HG02970 (cell line): ENCODE results near the gene ONECUT2.
"Not testable (repeated sequence)": the region's sequence is repeated elsewhere in the genome, so short reads cannot be mapped to it uniquely, and the experiment has no call there.

Experiments used
- ATAC-seq: cut with Tn5 transposase; IDR thresholded peaks from one replicate; pipeline ENCODE4 v1.9.1; 2021; ENCODE audit warnings: mild to moderate bottlenecking, moderate library complexity, moderate number of reproducible peaks; ENCODE audit not compliant: unreplicated experiment, low FRiP score

Gene ONECUT2

GRCh38 chr18:57519668-57520424 lies 84.7 kb downstream of the ONECUT2 start:
- no peak for ATAC-seq

GRCh38 chr18:57522348-57522747 lies 87.2 kb downstream of the ONECUT2 start:
- not testable (repeated sequence) for ATAC-seq

GRCh38 chr18:57523171-57523956 lies 88.2 kb downstream of the ONECUT2 start:
- ATAC-seq = no peak

GRCh38 chr18:57527556-57528229 lies 92.5 kb downstream of the ONECUT2 start:
- ATAC-seq = no peak

- no peak for ATAC-seq
Observed at GRCh38 chr18:57529151-57529550, 94.0 kb downstream of the ONECUT2 start.

GRCh38 chr18:57533006-57533867 lies 98.1 kb downstream of the ONECUT2 start:
- ATAC-seq = no peak

GRCh38 chr18:57533868-57534510 lies 98.8 kb downstream of the ONECUT2 start:
- ATAC-seq = no peak

- ATAC-seq = no peak
Observed at GRCh38 chr18:57534511-57534909, 99.3 kb downstream of the ONECUT2 start.

GRCh38 chr18:57538614-57539013 lies 103.4 kb downstream of the ONECUT2 start:
- ATAC-seq = no peak

GRCh38 chr18:57539702-57540101 lies 104.5 kb downstream of the ONECUT2 start:
- no peak for ATAC-seq
